Loucy (cell line): ENCODE data around the gene KCNMB2.

Experiments used
- EZH2phosphoT487 ChIP-seq: fragments of 200-600 bp; IDR thresholded peaks from 2 replicates; pipeline ENCODE4 v1.6.1; 2018; ENCODE audit warnings: antibody characterized with exemption, mild to moderate bottlenecking, moderate library complexity, borderline replicate concordance
- TF ChIP-seq, protein P1 (sequence below): fragments of 200-600 bp; sonication (generic); conservative IDR thresholded peaks from 2 replicates; pipeline ENCODE4 v1.5.1; 2014; ENCODE audit warnings: mild to moderate bottlenecking, antibody characterized with exemption, low read length

DNA sequence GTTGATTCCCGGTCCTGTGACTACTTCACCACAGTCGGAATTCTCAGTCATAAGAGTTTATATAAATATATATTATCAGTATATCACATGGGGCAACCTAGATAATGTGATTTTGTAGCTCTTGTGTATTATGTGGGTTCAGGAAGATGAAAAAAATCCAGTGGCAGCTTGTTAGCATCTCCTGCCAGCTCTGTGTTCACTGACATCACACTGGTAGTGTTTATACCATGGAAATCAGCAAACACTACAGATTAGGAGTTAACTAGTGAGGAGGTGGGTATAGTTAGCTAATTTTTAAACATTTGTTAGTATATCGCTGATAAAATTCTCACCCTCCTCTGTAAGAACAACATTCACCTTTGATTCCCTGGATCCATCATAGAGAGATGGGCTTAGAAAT is 44.5 kb upstream of the KCNMB2 start:
- TF ChIP-seq EZH2phosphoT487: no peak
- TF ChIP-seq, protein P1, sequence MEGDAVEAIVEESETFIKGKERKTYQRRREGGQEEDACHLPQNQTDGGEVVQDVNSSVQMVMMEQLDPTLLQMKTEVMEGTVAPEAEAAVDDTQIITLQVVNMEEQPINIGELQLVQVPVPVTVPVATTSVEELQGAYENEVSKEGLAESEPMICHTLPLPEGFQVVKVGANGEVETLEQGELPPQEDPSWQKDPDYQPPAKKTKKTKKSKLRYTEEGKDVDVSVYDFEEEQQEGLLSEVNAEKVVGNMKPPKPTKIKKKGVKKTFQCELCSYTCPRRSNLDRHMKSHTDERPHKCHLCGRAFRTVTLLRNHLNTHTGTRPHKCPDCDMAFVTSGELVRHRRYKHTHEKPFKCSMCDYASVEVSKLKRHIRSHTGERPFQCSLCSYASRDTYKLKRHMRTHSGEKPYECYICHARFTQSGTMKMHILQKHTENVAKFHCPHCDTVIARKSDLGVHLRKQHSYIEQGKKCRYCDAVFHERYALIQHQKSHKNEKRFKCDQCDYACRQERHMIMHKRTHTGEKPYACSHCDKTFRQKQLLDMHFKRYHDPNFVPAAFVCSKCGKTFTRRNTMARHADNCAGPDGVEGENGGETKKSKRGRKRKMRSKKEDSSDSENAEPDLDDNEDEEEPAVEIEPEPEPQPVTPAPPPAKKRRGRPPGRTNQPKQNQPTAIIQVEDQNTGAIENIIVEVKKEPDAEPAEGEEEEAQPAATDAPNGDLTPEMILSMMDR: no peak
